GM12873 (cell line): ENCODE data around the gene EMP1.

Experiments
- TF ChIP-seq, protein P1 (sequence below): IDR thresholded peaks from 2 replicates; pipeline ENCODE4 v1.5.1; 2012; ENCODE audit warnings: low read depth, mild to moderate bottlenecking, moderate library complexity, low read length, control low read depth; ENCODE audit not compliant: insufficient read depth; ENCODE audit errors: missing control alignments

Gene EMP1

DNA sequence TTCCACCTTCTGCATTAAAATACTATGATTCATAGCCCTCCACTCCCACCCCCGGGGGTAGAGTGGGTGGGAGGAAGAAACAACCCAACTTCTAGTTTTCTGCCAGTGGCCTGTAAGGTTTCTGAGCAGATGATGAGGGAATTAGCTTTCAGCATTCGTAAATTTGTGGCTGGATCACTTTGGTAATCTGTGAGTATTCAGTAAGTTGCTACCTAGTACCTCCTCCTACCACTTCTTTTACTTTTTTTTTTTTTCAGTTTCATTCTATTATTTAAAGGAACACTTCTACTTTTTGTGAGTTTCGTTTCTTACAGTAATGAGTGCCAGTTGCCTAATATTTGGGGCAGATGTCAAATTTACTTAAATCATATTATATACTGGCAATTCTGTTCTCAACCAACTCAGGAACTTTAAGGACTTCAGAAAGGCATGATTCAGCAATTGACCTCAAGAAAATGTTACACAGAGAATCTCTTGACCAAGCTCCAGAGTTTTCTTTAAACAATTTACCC is 42.4 kb upstream of the EMP1 start:
- TF ChIP-seq, protein P1, sequence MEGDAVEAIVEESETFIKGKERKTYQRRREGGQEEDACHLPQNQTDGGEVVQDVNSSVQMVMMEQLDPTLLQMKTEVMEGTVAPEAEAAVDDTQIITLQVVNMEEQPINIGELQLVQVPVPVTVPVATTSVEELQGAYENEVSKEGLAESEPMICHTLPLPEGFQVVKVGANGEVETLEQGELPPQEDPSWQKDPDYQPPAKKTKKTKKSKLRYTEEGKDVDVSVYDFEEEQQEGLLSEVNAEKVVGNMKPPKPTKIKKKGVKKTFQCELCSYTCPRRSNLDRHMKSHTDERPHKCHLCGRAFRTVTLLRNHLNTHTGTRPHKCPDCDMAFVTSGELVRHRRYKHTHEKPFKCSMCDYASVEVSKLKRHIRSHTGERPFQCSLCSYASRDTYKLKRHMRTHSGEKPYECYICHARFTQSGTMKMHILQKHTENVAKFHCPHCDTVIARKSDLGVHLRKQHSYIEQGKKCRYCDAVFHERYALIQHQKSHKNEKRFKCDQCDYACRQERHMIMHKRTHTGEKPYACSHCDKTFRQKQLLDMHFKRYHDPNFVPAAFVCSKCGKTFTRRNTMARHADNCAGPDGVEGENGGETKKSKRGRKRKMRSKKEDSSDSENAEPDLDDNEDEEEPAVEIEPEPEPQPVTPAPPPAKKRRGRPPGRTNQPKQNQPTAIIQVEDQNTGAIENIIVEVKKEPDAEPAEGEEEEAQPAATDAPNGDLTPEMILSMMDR, result no peak

DNA sequence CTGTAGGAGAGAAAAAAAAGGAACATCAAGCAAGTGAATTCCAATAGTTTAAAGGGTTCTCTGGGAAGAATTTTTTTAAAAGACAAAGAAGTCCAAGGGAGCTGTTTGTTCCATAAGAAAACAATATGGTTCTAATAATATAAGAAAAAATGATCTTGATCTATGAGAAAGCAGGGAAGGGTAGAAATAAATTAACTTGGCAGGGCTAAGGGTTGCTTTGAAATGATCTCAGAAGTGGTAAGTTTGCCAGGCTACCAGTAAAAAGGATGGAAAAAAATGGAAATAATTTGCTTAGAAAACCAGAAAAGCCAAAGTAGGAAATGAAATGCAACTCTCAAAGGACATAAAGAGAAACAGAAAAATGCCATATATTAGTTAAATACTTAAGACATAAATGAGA is 41.7 kb upstream of the EMP1 start:
- TF ChIP-seq, protein P1, result no peak

DNA sequence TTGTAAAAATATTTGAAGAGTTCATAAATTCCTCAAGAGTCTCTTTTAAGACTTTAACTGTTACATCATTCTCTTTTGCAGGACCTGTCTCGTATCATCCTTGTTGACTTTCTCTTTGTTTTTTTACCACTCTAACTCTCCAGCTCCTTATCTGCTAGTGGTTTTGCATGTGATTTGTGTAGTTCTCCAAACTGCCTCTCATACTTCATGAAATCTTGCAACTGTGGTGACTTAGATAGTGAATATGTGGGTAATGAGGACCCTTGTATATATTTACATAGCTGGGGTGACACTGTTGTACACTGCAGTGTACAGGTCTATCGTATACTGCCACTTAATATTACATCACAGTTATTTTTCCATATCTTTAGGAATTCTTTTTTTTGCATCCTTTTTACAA is 40.2 kb upstream of the EMP1 start:
- TF ChIP-seq, protein P1, result no peak

DNA sequence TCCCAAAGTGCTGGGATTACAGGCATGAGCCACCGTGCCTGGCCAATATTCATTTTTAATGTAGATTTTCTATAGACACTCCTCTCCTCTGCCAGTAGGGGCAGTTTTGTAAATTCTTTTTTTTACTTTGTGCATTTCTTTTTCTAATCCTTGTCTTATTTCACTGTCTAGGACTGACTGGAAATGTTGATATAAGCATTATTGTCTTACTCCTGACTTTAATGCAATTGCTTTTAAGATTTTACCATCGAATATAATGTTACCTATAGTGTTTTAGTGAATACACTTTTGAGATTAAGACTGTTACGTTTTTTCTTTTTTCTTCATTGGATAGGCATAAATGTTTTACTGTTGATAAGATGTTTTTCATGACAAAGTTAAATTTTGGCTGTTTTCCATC is 35.4 kb upstream of the EMP1 start:
- TF ChIP-seq, protein P1, result peak; percentile 28

DNA sequence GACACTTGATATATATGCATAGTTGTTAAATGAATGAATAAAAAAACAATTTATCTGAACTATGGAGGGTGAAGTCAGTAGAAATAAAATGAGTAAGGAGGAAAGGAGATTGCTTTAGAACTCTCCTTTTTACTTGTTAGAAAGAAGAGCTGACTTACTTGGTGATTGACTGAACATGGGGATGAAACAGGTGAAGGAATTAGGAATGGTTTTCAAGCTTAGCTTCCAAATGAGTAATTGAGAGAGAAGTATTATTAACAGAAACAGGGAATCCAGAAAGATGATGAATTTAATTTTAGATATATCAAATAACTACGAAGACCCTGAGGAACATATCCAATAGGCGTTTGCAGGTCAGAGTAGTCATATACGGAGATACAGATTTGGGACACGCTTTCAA is 33.6 kb upstream of the EMP1 start:
- TF ChIP-seq, protein P1, result no peak

DNA sequence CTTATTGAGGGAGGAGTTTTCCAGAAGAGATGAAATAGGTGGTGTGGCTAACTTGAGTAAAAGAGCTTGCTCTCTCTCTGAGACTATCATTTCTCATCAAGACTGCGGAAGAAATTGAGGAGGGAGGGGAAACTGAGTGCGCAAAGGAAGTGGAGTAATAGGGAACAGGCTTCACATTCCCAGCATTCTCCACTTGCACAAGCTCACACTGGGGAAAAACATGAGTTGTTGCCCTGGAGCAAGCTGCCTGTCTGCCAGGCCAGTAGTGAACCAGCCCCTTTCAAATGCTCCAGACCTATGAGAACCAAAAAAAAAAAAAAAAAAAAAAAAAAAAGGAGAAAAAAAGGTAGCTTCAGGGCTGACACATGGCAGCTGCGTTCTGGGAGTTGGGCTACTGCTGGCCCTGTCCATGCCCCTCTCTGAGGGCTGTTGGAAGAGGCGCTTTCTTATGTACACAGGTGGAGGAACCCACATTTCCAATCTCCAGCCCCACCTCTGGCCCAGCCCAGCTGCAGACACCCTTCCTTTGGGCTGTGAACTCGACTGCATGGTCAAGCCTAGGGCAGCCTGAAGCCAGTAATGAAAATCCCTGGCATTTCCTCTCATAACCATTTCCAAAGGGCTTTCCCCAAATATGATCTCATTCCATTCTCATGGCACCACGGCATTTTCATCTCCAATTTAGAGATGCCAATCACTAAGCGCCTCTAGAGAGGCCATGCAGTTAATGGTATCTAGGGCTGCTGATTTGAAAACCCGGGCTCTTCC is 32.5 kb upstream of the EMP1 start:
- TF ChIP-seq, protein P1, result no peak

DNA sequence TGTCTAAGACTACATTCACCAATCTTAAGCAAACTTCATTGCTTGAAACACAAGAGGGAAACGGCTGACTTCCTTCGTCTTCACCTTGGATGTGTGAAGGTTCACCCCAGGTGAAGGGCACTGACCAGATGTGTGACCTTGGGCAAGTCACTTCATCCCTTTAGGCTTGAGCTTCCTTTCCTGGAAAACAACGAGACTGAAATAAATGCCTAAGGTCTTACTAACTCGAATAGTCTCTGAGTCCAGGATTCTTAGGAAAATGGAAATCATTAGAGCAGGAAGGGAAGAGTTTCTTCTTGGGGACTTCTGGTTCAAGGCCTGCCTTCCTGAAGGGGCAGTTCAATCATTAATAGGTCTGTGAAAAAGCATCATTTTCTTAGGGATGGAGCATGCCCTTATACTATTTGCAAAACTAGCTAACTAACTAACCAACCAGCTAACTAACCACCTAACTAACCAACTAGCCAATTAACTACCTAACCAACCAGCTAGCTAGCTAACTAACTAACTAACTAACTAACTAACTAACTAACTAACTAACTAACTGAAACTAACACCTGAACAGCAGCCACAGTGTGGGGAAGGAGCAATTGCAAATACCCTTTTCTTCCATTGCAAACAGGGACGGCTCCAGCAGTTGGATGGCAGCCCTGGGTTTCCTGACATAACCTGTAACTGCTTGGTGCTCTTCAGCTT is 31.5 kb upstream of the EMP1 start:
- TF ChIP-seq, protein P1, result no peak
